HL-60 (cell line): ENCODE results near the gene RBMS3.

Experiments used
- POLR2AphosphoS5 ChIP-seq: IDR thresholded peaks from 2 replicates; pipeline ENCODE4 v1.6.1; 2012; ENCODE audit warnings: low read depth
- REST ChIP-seq: IDR thresholded peaks from 2 replicates; pipeline ENCODE4 v1.6.1; 2012; ENCODE audit warnings: low read depth; ENCODE audit not compliant: insufficient replicate concordance
- TF ChIP-seq, protein P1 (sequence below): IDR thresholded peaks from one replicate; pipeline ENCODE4 v1.5.1; 2011; ENCODE audit warnings: low read length, control low read depth, inconsistent platforms; ENCODE audit not compliant: insufficient read depth

DNA sequence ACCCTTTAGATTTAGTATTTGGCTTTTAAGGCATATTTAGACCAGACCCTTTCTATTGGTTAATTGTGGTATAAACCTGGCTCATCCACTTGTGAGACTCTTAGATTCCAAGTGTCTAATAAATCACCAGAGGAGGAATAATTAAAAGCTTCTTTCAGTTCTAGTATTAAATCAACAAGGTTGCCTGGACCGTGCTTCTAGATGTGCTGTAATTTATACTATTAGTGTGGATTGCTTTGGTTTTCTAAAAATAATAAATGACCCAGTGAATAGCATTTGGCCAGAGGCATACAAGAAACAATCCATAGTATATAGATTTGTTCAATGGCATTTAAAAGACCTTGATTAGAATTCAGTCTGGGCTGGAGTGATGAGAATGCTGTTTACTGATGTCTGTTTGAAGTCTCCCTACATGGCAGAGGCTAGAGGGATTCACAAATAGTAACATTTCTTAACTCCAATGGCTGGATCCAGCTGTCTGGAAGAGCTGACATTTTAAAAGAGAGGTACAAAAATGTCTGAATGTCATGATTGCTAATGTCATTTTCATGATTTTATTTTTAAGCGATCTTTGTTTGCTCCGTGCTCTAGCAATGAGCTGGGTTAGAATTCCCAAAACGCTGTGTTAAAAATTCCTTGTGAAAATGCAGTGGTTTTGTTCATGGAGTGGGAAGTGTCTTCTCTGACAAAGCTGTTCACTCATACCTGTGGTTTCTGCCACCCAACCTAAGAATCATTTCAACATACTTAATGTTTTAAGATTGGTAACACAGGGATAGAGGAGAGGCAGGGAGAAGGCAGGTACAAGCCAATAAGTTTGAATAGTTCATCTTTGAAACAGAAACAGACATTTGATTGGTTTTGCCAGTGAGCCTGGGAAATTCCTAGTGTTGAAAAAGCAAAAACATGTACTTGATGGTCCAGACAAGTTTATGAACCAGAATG, 89.9 kb downstream of the RBMS3 start:
- TF ChIP-seq, protein P1, sequence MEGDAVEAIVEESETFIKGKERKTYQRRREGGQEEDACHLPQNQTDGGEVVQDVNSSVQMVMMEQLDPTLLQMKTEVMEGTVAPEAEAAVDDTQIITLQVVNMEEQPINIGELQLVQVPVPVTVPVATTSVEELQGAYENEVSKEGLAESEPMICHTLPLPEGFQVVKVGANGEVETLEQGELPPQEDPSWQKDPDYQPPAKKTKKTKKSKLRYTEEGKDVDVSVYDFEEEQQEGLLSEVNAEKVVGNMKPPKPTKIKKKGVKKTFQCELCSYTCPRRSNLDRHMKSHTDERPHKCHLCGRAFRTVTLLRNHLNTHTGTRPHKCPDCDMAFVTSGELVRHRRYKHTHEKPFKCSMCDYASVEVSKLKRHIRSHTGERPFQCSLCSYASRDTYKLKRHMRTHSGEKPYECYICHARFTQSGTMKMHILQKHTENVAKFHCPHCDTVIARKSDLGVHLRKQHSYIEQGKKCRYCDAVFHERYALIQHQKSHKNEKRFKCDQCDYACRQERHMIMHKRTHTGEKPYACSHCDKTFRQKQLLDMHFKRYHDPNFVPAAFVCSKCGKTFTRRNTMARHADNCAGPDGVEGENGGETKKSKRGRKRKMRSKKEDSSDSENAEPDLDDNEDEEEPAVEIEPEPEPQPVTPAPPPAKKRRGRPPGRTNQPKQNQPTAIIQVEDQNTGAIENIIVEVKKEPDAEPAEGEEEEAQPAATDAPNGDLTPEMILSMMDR: no peak
- TF ChIP-seq POLR2AphosphoS5 (no peak), REST (no peak)
